Esophagus muscularis mucosa (tissue), 4 donors: ENCODE results near the gene DGUOK. TPM values are rescaled to one million over a fixed set of nuclear protein-coding genes. Genes with fewer than 3 reads are reported as not detected.

Source experiments
- DNase-seq: peaks from one replicate; pipeline ENCODE4 v3.0.0-alpha.2; 2017; ENCODE audit errors: extremely low spot score
- H3K27ac ChIP-seq, 4 donors: fragments of 200-600 bp; sonication (generic); replicated peaks in 1 of 4; 1 replicate in 3 of 4; 2 replicates in 1 of 4; pipeline ENCODE4 v1.5.1; 2016 to 2019; ENCODE audit warnings: mild to moderate bottlenecking in 1 of 4
- H3K27me3 ChIP-seq, 4 donors: fragments of 200-600 bp; sonication (generic); one replicate each; pipeline versions ENCODE4 v1.5.1 to v1.6.0; 2016 to 2019
- H3K36me3 ChIP-seq, 4 donors: fragments of 200-600 bp; sonication (generic); one replicate each; pipeline ENCODE4 v1.5.1; 2016 to 2019
- H3K4me1 ChIP-seq, 4 donors: fragments of 200-600 bp; sonication (generic); one replicate each; pipeline ENCODE4 v1.5.1; 2016 to 2019
- H3K4me3 ChIP-seq, 4 donors: fragments of 200-600 bp; sonication (generic); 1 replicate in 2 of 4; 2 replicates in 2 of 4; pipeline ENCODE4 v1.5.1; 2016 to 2019; ENCODE audit warnings: mild to moderate bottlenecking in 4 of 4, moderate library complexity in 1 of 4
- H3K9me3 ChIP-seq, 4 donors: fragments of 200-600 bp; sonication (generic); 1 replicate in 3 of 4; 2 replicates in 1 of 4; pipeline ENCODE4 v1.5.1; 2016 to 2019
- CTCF ChIP-seq, 3 experiments: fragments of 200-600 bp in 2 of 3; fragments of 450-650 bp in 1 of 3; sonication (generic) in 2 of 3; IDR thresholded peaks; one replicate each; pipeline ENCODE4 v1.5.1; 2017 to 2019; ENCODE audit warnings: antibody characterized with exemption in 3 of 3, mild to moderate bottlenecking in 2 of 3, moderate library complexity in 1 of 3
- EP300 ChIP-seq: sonication (generic); formaldehyde crosslinking; IDR thresholded peaks from one replicate; pipeline ENCODE4 v1.6.1; 2017; ENCODE audit warnings: antibody characterized with exemption
- POLR2A ChIP-seq: fragments of 450-650 bp; IDR thresholded peaks from one replicate; pipeline ENCODE4 v1.6.1; 2017; ENCODE audit warnings: antibody characterized with exemption, moderate library complexity, mild to moderate bottlenecking, low read depth
- POLR2AphosphoS5 ChIP-seq, 2 donors: sonication (generic); formaldehyde crosslinking; IDR thresholded peaks; one replicate each; pipeline ENCODE4 v1.6.1; 2017; ENCODE audit warnings: antibody characterized with exemption in 2 of 2
- WGBS: methylation state at CpG from one replicate; pipeline ENCODE4 v1.1.5; 2018; 5-methylcytosine and 5-hydroxymethylcytosine counted together
- intact Hi-C: fragments of 100-400 bp; cut with DNase I; formaldehyde crosslinking; loops from one replicate; pipeline ENCODE4 v1.15.1; 2023
- total RNA-seq, 4 donors: library from RNA; depleted of rRNA; stranded (reverse); fragments of >200 nt; gene quantifications; one replicate each; pipeline versions ENCODE4 v1.1.0 to v1.2.1, GENCODE V29; 2016

The DGUOK gene
- total RNA-seq, 4 donors from 2014 or later, result 31.6 to 50.7 (median 36.6) TPM

- H3K4me1 ChIP-seq, result peaks cover 0 to 8% (median 0%) of the 10 kb centered on the region in 4 donors
- intact Hi-C loops, result no loop called here
- no peaks in the 10 kb centered on the region for H3K9me3 ChIP-seq
- no peak for DNase-seq
- H3K4me3 ChIP-seq, result no peak overlapping the region
- H3K27me3 ChIP-seq, result no peaks in the 10 kb centered on the region
- TF ChIP-seq POLR2AphosphoS5 (IDR thresholded peaks at IDR 0.05), result no peak
- H3K36me3 ChIP-seq, result peaks cover 42 to 93% (median 80%) of the 10 kb centered on the region in 4 donors
- no peak overlapping the region for H3K27ac ChIP-seq
Measured at GRCh38 chr2:73949802-73950201, 23.1 kb downstream of the DGUOK start.

- Histone ChIP-seq H3K36me3 (peaks cover 43 to 96% (median 90%) of the 10 kb centered on the region in 4 donors), H3K4me1 (peaks cover 0 to 8% (median 0%) of the 10 kb centered on the region in 4 donors), H3K9me3 (no peaks in the 10 kb centered on the region), H3K27me3 (no peaks in the 10 kb centered on the region), H3K4me3 (no peak overlapping the region), H3K27ac (no peak overlapping the region)
- intact Hi-C loops, result no loop called here
- TF ChIP-seq CTCF (IDR thresholded peaks at IDR 0.05) (no peak), POLR2AphosphoS5 (IDR thresholded peaks at IDR 0.05) (no peak), POLR2A (no peak), EP300 (no peak)
- WGBS, result 76% methylated on average over 12 of the region's 12 CpGs
- DNase-seq, result no peak
Measured at GRCh38 chr2:73952499-73953446, 26.1 kb downstream of the DGUOK start.

- TF ChIP-seq EP300, result no peak
- TF ChIP-seq POLR2AphosphoS5 (IDR thresholded peaks at IDR 0.05), result no peak
- peaks cover 30 to 90% (median 82%) of the 10 kb centered on the region in 4 donors for H3K36me3 ChIP-seq
- H3K9me3 ChIP-seq, result no peaks in the 10 kb centered on the region
- H3K27ac ChIP-seq, result no peak overlapping the region
- no peaks in the 10 kb centered on the region for H3K27me3 ChIP-seq
- H3K4me1 ChIP-seq, result peaks cover 0 to 8% (median 0%) of the 10 kb centered on the region in 4 donors
- WGBS, result 92% methylated on average over 5 of the region's 5 CpGs
- DNase-seq, result no peak
- intact Hi-C loops, result no loop called here
- no peak overlapping the region for H3K4me3 ChIP-seq
Measured at GRCh38 chr2:73956218-73956865, 29.7 kb downstream of the DGUOK start.

- Histone ChIP-seq H3K27me3 (no peaks in the 10 kb centered on the region), H3K27ac (no peak overlapping the region), H3K9me3 (no peaks in the 10 kb centered on the region), H3K4me3 (no peak overlapping the region), H3K36me3 (peaks cover 22 to 52% (median 41%) of the 10 kb centered on the region in 4 donors), H3K4me1 (no peaks in the 10 kb centered on the region)
- TF ChIP-seq CTCF (IDR thresholded peaks at IDR 0.05), result no peak
- no peak for TF ChIP-seq EP300
- no peak for TF ChIP-seq POLR2A
- TF ChIP-seq POLR2AphosphoS5 (IDR thresholded peaks at IDR 0.05), result no peak
- intact Hi-C loops, result no loop called here
- DNase-seq, result no peak
- WGBS, result 98% methylated on average over 4 of the region's 4 CpGs
Measured at GRCh38 chr2:73961274-73961673, 34.6 kb downstream of the DGUOK start.

- H3K27me3 ChIP-seq, result no peaks in the 10 kb centered on the region
- intact Hi-C loops, result no loop called here
- TF ChIP-seq POLR2AphosphoS5 (IDR thresholded peaks at IDR 0.05), result no peak
- no peak for TF ChIP-seq EP300
- no peak for TF ChIP-seq CTCF (IDR thresholded peaks at IDR 0.05)
- TF ChIP-seq POLR2A, result no peak
- no peak overlapping the region for H3K4me3 ChIP-seq
- no peak for DNase-seq
- no peaks in the 10 kb centered on the region for H3K4me1 ChIP-seq
- H3K36me3 ChIP-seq, result peaks cover 21 to 45% (median 34%) of the 10 kb centered on the region in 4 donors
- no peaks in the 10 kb centered on the region for H3K9me3 ChIP-seq
- H3K27ac ChIP-seq, result no peak overlapping the region
- 92% methylated on average over 12 of the region's 12 CpGs for WGBS
Measured at GRCh38 chr2:73961823-73962615, 35.3 kb downstream of the DGUOK start.
